Gastroesophageal sphincter (tissue), 3 donors: ENCODE data around the gene FAM120A.

Experiments used
- CTCF ChIP-seq, 4 experiments: fragments of 200-600 bp in 2 of 4; fragments of 450-650 bp in 2 of 4; sonication (generic) in 1 of 4; IDR thresholded peaks; one replicate each; pipeline ENCODE4 v1.5.1; 2017 to 2019; ENCODE audit warnings: antibody characterized with exemption in 4 of 4, mild to moderate bottlenecking in 2 of 4, moderate library complexity in 2 of 4
- EP300 ChIP-seq: sonication (generic); formaldehyde crosslinking; IDR thresholded peaks from one replicate; pipeline ENCODE4 v1.6.1; 2017; ENCODE audit warnings: antibody characterized with exemption, mild to moderate bottlenecking
- POLR2A ChIP-seq, 2 donors: fragments of 450-650 bp; IDR thresholded peaks; one replicate each; pipeline ENCODE4 v1.6.1; 2017; ENCODE audit warnings: antibody characterized with exemption in 2 of 2, mild to moderate bottlenecking in 2 of 2, moderate library complexity in 1 of 2
- POLR2AphosphoS5 ChIP-seq: sonication (generic); formaldehyde crosslinking; IDR thresholded peaks from one replicate; pipeline ENCODE4 v1.6.1; 2017; ENCODE audit warnings: antibody characterized with exemption

GRCh38 chr9:93416530-93417235, 34.8 kb upstream of the FAM120A start:
- TF ChIP-seq CTCF (IDR thresholded peaks at IDR 0.05): no peak
- no peak for TF ChIP-seq EP300
- TF ChIP-seq POLR2AphosphoS5: no peak
- no peak for TF ChIP-seq POLR2A (IDR thresholded peaks at IDR 0.05)
